OCI-LY1 (cell line): Measurements from ENCODE around the gene TMEM38B.
"Not testable (repeated sequence)": the region's sequence is repeated elsewhere in the genome, so short reads cannot be mapped to it uniquely, and the experiment has no call there.

ENCODE experiments used
- H2AFZ ChIP-seq: fragments of 200-600 bp; sonication (generic), shearing (Covaris generic); 2 replicates; pipeline ENCODE4 v1.6.0; 2014; ENCODE audit warnings: antibody characterized with exemption, mild to moderate bottlenecking, low read length
- H3F3A ChIP-seq: fragments of 200-600 bp; sonication (generic), shearing (Covaris generic); 2 replicates; pipeline ENCODE4 v1.6.0; 2014; ENCODE audit warnings: mild to moderate bottlenecking, antibody characterized with exemption, low read length, moderate library complexity; ENCODE audit not compliant: insufficient read depth
- H3K27ac ChIP-seq: fragments of 200-600 bp; sonication (generic); 2 replicates; pipeline ENCODE4 v1.5.1; 2014; ENCODE audit warnings: low read length, mixed run types, mild to moderate bottlenecking, low read depth; ENCODE audit not compliant: poor library complexity, severe bottlenecking
- H3K27me3 ChIP-seq: fragments of 200-600 bp; sonication (generic); 2 replicates; pipeline ENCODE4 v1.6.0; 2014; ENCODE audit warnings: antibody characterized with exemption, mild to moderate bottlenecking, low read length, moderate library complexity; ENCODE audit not compliant: insufficient read depth
- H3K36me3 ChIP-seq: fragments of 200-600 bp; sonication (generic); 2 replicates; pipeline ENCODE4 v1.6.1; 2014; ENCODE audit warnings: mild to moderate bottlenecking, antibody characterized with exemption, low read length, moderate library complexity, mixed read lengths; ENCODE audit not compliant: insufficient read depth
- H3K4me1 ChIP-seq: fragments of 200-600 bp; sonication (generic); 2 replicates; pipeline ENCODE4 v1.5.1; 2014; ENCODE audit warnings: mild to moderate bottlenecking, low read length, moderate library complexity; ENCODE audit not compliant: insufficient read depth, severe bottlenecking
- H3K4me2 ChIP-seq: fragments of 200-600 bp; sonication (generic), shearing (Covaris generic); 2 replicates; pipeline ENCODE4 v1.6.1; 2014; ENCODE audit warnings: low read length
- H3K4me3 ChIP-seq: fragments of 200-600 bp; sonication (generic); 2 replicates; pipeline ENCODE4 v1.5.1; 2014; ENCODE audit warnings: low read length, low read depth, mild to moderate bottlenecking, mixed read lengths; ENCODE audit not compliant: poor library complexity, severe bottlenecking
- H3K79me2 ChIP-seq: fragments of 200-600 bp; shearing (Covaris generic); 2 replicates; pipeline ENCODE4 v1.6.1; 2016; ENCODE audit warnings: mixed run types, low read length, mixed read lengths; ENCODE audit not compliant: insufficient read depth
- H3K9ac ChIP-seq: fragments of 200-600 bp; sonication (generic), shearing (Covaris generic); 2 replicates; pipeline ENCODE4 v1.6.1; 2014; ENCODE audit warnings: mild to moderate bottlenecking, low read length, mixed read lengths
- H3K9me2 ChIP-seq: fragments of 200-600 bp; sonication (generic), shearing (Covaris generic); 2 replicates; pipeline ENCODE4 v1.6.1; 2014; ENCODE audit warnings: low read depth, mild to moderate bottlenecking, low read length, mixed read lengths
- H3K9me3 ChIP-seq: fragments of 200-600 bp; shearing (Covaris generic); 2 replicates; pipeline ENCODE4 v1.6.1; 2014; ENCODE audit warnings: low read length, mixed read lengths
- H4K20me1 ChIP-seq: fragments of 200-600 bp; sonication (generic), shearing (Covaris generic); 2 replicates; pipeline ENCODE4 v1.6.0; 2016; ENCODE audit warnings: mild to moderate bottlenecking, low read length; ENCODE audit not compliant: insufficient read depth
- EZH2 ChIP-seq: fragments of 200-600 bp; sonication (generic), shearing (Covaris generic); IDR thresholded peaks from 2 replicates; pipeline ENCODE4 v1.8.0; 2017; ENCODE audit warnings: borderline replicate concordance, mixed run types, mild to moderate bottlenecking, antibody characterized with exemption, low read length, moderate library complexity, mixed read lengths
- TF ChIP-seq, protein P1 (sequence below): fragments of 200-600 bp; sonication (generic), shearing (Covaris generic); IDR thresholded peaks from 2 replicates; pipeline ENCODE4 v1.5.1; 2017; ENCODE audit warnings: mild to moderate bottlenecking, antibody characterized with exemption, low read length, moderate library complexity, mixed read lengths

The TMEM38B gene

DNA sequence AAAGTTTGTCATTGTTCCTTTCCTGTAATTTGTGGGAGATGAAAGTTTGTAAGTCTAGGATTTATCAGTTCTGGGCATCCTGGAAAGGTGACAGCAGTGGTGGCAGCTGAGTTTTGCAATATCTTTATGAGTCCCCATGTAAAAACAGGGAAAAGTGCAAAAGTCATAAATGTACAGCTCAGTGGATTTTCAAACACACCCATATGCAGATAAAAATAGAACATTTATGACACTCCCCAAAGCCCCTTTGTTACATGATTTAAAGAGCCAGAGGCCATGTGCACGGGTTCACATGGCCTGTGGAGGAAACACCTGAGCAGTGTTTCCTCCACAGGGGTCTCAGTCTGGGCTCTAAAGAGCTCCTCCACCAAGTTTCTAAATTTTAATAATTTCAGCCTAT, 6.3 kb downstream of the TMEM38B start:
- TF ChIP-seq EZH2 = no peak
- Histone ChIP-seq H3K36me3 (peaks cover 5% of the 10 kb centered on the region), H3K4me3 (no peak overlapping the region), H2AFZ (no peak overlapping the region), H3K27me3 (no peaks in the 10 kb centered on the region), H3K27ac (no peak overlapping the region), H4K20me1 (no peaks in the 10 kb centered on the region), H3K9ac (no peak overlapping the region), H3K9me3 (no peaks in the 10 kb centered on the region), H3F3A (no peaks in the 10 kb centered on the region), H3K4me1 (peaks cover 32% of the 10 kb centered on the region), H3K4me2 (no peak overlapping the region; the same call in 1 of the 2 replicates), H3K79me2 (peaks cover 63% of the 10 kb centered on the region), H3K9me2 (no peaks in the 10 kb centered on the region)

DNA sequence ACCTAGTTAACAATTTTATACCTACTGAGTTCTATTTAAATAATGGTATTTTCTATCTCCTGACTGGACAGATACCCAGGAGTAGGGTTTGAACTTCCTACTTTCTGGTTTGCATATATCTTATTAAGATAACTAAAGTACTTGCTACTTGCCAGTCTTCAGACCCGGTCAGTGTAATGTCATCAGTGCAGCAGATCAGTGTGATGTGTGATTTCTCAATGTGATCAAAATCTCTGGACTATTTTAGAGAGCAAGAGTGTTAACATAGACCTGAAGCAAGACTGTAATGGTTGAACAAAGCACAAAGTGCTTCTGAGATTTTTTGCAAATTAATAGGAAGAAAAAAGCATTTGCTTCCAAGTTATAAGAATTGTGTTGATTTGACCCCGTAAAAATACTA, 6.8 kb downstream of the TMEM38B start:
- Histone ChIP-seq H3K4me3 (no peak overlapping the region), H3K9me2 (no peaks in the 10 kb centered on the region), H3K9ac (no peak overlapping the region), H3K9me3 (no peaks in the 10 kb centered on the region), H3K79me2 (peaks cover 58% of the 10 kb centered on the region), H3F3A (no peaks in the 10 kb centered on the region), H3K4me2 (no peak overlapping the region), H3K27ac (no peak overlapping the region), H3K27me3 (no peaks in the 10 kb centered on the region), H4K20me1 (no peaks in the 10 kb centered on the region), H3K4me1 (peaks cover 27% of the 10 kb centered on the region), H3K36me3 (peaks cover 8% of the 10 kb centered on the region), H2AFZ (no peak overlapping the region)
- TF ChIP-seq, protein P1, sequence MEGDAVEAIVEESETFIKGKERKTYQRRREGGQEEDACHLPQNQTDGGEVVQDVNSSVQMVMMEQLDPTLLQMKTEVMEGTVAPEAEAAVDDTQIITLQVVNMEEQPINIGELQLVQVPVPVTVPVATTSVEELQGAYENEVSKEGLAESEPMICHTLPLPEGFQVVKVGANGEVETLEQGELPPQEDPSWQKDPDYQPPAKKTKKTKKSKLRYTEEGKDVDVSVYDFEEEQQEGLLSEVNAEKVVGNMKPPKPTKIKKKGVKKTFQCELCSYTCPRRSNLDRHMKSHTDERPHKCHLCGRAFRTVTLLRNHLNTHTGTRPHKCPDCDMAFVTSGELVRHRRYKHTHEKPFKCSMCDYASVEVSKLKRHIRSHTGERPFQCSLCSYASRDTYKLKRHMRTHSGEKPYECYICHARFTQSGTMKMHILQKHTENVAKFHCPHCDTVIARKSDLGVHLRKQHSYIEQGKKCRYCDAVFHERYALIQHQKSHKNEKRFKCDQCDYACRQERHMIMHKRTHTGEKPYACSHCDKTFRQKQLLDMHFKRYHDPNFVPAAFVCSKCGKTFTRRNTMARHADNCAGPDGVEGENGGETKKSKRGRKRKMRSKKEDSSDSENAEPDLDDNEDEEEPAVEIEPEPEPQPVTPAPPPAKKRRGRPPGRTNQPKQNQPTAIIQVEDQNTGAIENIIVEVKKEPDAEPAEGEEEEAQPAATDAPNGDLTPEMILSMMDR = no peak
- TF ChIP-seq EZH2 = no peak

DNA sequence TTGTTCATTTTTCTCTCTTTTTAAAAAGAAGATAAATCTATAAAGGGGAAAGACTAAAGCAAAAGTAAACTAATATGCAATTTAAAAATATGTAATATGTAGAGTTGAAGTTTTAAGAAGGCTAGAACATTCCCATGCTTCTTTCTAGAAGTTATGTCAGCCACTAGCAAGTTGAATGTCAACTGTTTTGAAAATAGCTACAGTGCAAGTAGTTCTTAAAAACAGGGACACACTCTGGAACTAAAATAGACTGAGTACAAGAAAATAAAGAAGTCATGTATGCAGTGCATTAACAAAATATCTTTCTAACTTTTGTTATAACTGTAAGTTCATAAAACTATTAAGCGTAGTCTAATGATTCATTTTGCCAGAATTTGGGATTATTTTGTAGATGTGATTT, 7.9 kb downstream of the TMEM38B start:
- H4K20me1 ChIP-seq = no peaks in the 10 kb centered on the region
- H3K9me3 ChIP-seq = no peaks in the 10 kb centered on the region
- H2AFZ ChIP-seq = no peak overlapping the region
- no peak overlapping the region for H3K4me3 ChIP-seq
- no peaks in the 10 kb centered on the region for H3K27me3 ChIP-seq
- H3K4me2 ChIP-seq = no peak overlapping the region
- no peaks in the 10 kb centered on the region for H3F3A ChIP-seq
- peaks cover 49% of the 10 kb centered on the region for H3K79me2 ChIP-seq
- TF ChIP-seq, protein P1 = no peak
- no peak for TF ChIP-seq EZH2
- no peaks in the 10 kb centered on the region for H3K9me2 ChIP-seq
- no peak overlapping the region for H3K27ac ChIP-seq
- H3K9ac ChIP-seq = no peak overlapping the region
- H3K36me3 ChIP-seq = peaks cover 16% of the 10 kb centered on the region
- H3K4me1 ChIP-seq = peaks cover 17% of the 10 kb centered on the region

DNA sequence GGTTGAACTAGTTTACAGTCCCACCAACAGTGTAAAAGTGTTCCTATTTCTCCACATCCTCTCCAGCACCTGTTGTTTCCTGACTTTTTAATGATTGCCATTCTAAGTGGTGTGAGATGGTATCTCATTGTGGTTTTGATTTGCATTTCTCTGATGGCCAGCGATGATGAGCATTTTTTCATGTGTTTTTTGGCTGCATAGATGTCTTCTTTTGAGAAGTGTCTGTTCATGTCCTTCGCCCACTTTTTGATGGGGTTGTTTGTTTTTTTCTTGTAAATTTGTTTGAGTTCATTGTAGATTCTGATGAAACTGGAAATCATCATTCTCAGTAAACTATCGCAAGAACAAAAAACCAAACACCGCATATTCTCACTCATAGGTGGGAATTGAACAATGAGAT, 9.3 kb downstream of the TMEM38B start:
- not testable (repeated sequence) for H3F3A ChIP-seq, H2AFZ ChIP-seq, H3K4me2 ChIP-seq, H3K9me2 ChIP-seq, H3K27me3 ChIP-seq, H3K4me3 ChIP-seq, H3K27ac ChIP-seq, H3K9me3 ChIP-seq, H3K9ac ChIP-seq, H4K20me1 ChIP-seq
- peaks cover 35% of the 10 kb centered on the region for H3K79me2 ChIP-seq
- H3K36me3 ChIP-seq = peaks cover 16% of the 10 kb centered on the region
- H3K4me1 ChIP-seq = peaks cover 22% of the 10 kb centered on the region
